GM12878 (cell line): Measurements from ENCODE around the gene FOXA2. TPM values are rescaled to one million over a fixed set of nuclear protein-coding genes. Genes with fewer than 3 reads are reported as not detected.

Source experiments
- ATAC-seq: fragments of 200-7000 bp; cut with Tn5 transposase; 3 replicates; pipeline ENCODE4 v1.9.1; 2020; ENCODE audit warnings: mild to moderate bottlenecking, moderate library complexity
- BruUV-seq: library from RNA; stranded (reverse); fragments of 400-500 nt; replicated peaks from 2 replicates; lab custom pipeline; 2021; lab: Mats Ljungman, UMichigan
- CTCF ChIA-PET: fragments of 300-600 bp; sonication (Branson Sonifier 250); formaldehyde crosslinking; extraction: SDS; loops from one replicate; lab custom pipeline; 2021; ENCODE audit warnings: inconsistent platforms; lab: Yijun Ruan, JAX
- POLR2A ChIA-PET: fragments of 350-600 bp; formaldehyde crosslinking; extraction: SDS; loops from one replicate; lab custom pipeline; 2021; ENCODE audit warnings: inconsistent platforms; lab: Charles Lee
- RAD21 ChIA-PET: fragments of 300-600 bp; sonication (Branson Sonifier 250); formaldehyde crosslinking; loops from one replicate; lab custom pipeline; 2023; ENCODE audit warnings: antibody characterized with exemption; ENCODE audit not compliant: unreplicated experiment; lab: Charles Lee
- SMC1A ChIA-PET: fragments of 300-600 bp; sonication (Branson Sonifier 250); formaldehyde crosslinking; loops from one replicate; lab custom pipeline; 2023; ENCODE audit not compliant: unreplicated experiment, uncharacterized antibody; lab: Charles Lee
- DNase-seq: peaks from one replicate; pipeline ENCODE4 v3.0.0-alpha.2; 2011; ENCODE audit warnings: low read depth, low spot score
- FAIRE-seq: peaks from 3 replicates; lab custom pipeline; 2011; peaks lifted over from hg19 to GRCh38; lab: Jason Lieb, UNC
- H2AFZ ChIP-seq: 2 replicates; pipeline ENCODE4 v1.6.0; 2011; ENCODE audit warnings: low read depth, low read length, control low read depth; ENCODE audit not compliant: control insufficient read depth
- H3K27ac ChIP-seq: 2 replicates; pipeline ENCODE4 v1.5.1; 2011; ENCODE audit warnings: control low read depth; ENCODE audit not compliant: control insufficient read depth, insufficient read depth
- H3K27me3 ChIP-seq, 2 experiments: replicated peaks in 1 of 2; 2 replicates each; pipeline versions ENCODE4 v1.6.0 to v1.6.1; 2011; ENCODE audit warnings: low read length in 1 of 2; ENCODE audit not compliant: control insufficient read depth in 2 of 2, insufficient read depth in 2 of 2
- H3K36me3 ChIP-seq, 2 experiments: 2 replicates each; pipeline ENCODE4 v1.5.1; 2011; ENCODE audit warnings: low read length in 1 of 2; ENCODE audit not compliant: control insufficient read depth in 2 of 2, insufficient read depth in 2 of 2
- H3K4me1 ChIP-seq: 2 replicates; pipeline ENCODE4 v1.6.1; 2011; ENCODE audit warnings: mild to moderate bottlenecking, low read length, moderate library complexity, mixed read lengths; ENCODE audit not compliant: control insufficient read depth, insufficient read depth
- H3K4me2 ChIP-seq: 2 replicates; pipeline ENCODE4 v1.6.0; 2011; ENCODE audit warnings: control low read depth; ENCODE audit not compliant: control insufficient read depth, insufficient read depth
- H3K4me3 ChIP-seq: fragments of 200-600 bp; sonication (generic); 2 replicates; pipeline ENCODE4 v1.5.1; 2016
- H3K79me2 ChIP-seq: 2 replicates; pipeline ENCODE4 v1.6.0; 2011; ENCODE audit warnings: low read length; ENCODE audit not compliant: control insufficient read depth, insufficient read depth
- H3K9ac ChIP-seq: 2 replicates; pipeline ENCODE4 v1.8.0; 2011; ENCODE audit warnings: low read length, control low read depth, mixed read lengths; ENCODE audit not compliant: control insufficient read depth, insufficient read depth
- H3K9me3 ChIP-seq: replicated peaks from 3 replicates; pipeline ENCODE4 v1.5.1; 2011; ENCODE audit warnings: mild to moderate bottlenecking, low read length; ENCODE audit not compliant: control insufficient read depth, insufficient read depth
- H4K20me1 ChIP-seq: 2 replicates; pipeline ENCODE4 v1.6.0; 2011; ENCODE audit not compliant: control insufficient read depth, insufficient read depth
- ASH2L ChIP-seq: fragments of 300-600, 200-600 bp; sonication (generic); IDR thresholded peaks from 2 replicates; pipeline ENCODE4 v1.6.1; 2017; ENCODE audit warnings: low read depth, mild to moderate bottlenecking, borderline replicate concordance
- E4F1 ChIP-seq: fragments of 450-650 bp; IDR thresholded peaks from 2 replicates; pipeline ENCODE4 v1.6.1; 2018; ENCODE audit warnings: borderline replicate concordance, mild to moderate bottlenecking; ENCODE audit not compliant: partially characterized antibody
- MYC ChIP-seq: IDR thresholded peaks from 2 replicates; pipeline ENCODE4 v1.6.1; 2011; ENCODE audit warnings: mild to moderate bottlenecking, low read length, moderate library complexity, inconsistent platforms; ENCODE audit not compliant: insufficient read depth, insufficient replicate concordance, insufficient read length, severe bottlenecking
- REST ChIP-seq: IDR thresholded peaks from 2 replicates; pipeline ENCODE4 v1.6.1; 2012; ENCODE audit warnings: mild to moderate bottlenecking, low read depth, low read length
- SMAD5 ChIP-seq: IDR thresholded peaks from 2 replicates; pipeline ENCODE4 v1.6.1; 2016; ENCODE audit warnings: antibody characterized with exemption, low read depth
- WGBS: methylation state at CpG from one replicate; pipeline ENCODE4 v1.1.6; 2016; ENCODE audit warnings: low lambda C conversion rate; ENCODE audit not compliant: insufficient replicate concordance, insufficient coverage; ENCODE audit errors: missing lambda C conversion rate; 5-methylcytosine and 5-hydroxymethylcytosine counted together
- in situ Hi-C: fragments of 300-500 bp; cut with MboI; formaldehyde crosslinking; loops from 9 replicates; pipeline ENCODE4 v1.14.3; 2018; ENCODE audit warnings: mixed read lengths
- intact Hi-C: fragments of 100-400 bp; cut with micrococcal nuclease; formaldehyde crosslinking; loops from one replicate; pipeline ENCODE4 v1.14.2; 2022; ENCODE audit not compliant: unreplicated experiment
- polyA plus RNA-seq, 11 experiments: library from polyadenylated mRNA; depleted of rRNA in 4 of 11; unstranded in 6 of 11; stranded (reverse) in 5 of 11; fragments of >200 nt; fragmentation: Nextera tagmentation in 4 of 11; fragmentation: Illumina TruSeq in 1 of 11; extraction: Ambion mirVana in 4 of 11; extraction: Trizol in 1 of 11; gene quantifications; 1 replicate in 1 of 11; 2 replicates in 10 of 11; pipeline versions ENCODE4 v1.2.1 to v1.2.3, GENCODE V29; 2011 to 2016; ENCODE audit warnings: inconsistent platforms in 2 of 11, missing spikeins in 2 of 11, low read depth in 1 of 11
- total RNA-seq, 4 experiments: library from RNA; depleted of rRNA in 3 of 4; stranded (reverse); fragments of >200 nt in 3 of 4; fragmentation: Illumina TruSeq in 1 of 4; extraction: Trizol in 1 of 4; gene quantifications; 2 replicates each; pipeline versions ENCODE4 v1.2.1 to v1.2.3, GENCODE V29; 2013 to 2021

FOXA2 gene
- total and polyA plus RNA-seq, 10 of the 15 experiments (the other 5 are each of a cell fraction or from before 2014, with no cell fraction given): not detected

- no peak overlapping the region for H3K4me3 ChIP-seq
- SMC1A ChIA-PET: interaction anchor here (0.9 to 2.0 kb wide), 5 partner anchors 11 to 250 kb away, joined by 3 to 23 read pairs (median 4); no protein-coding TSS in a partner anchor
- no peaks in the 10 kb centered on the region; the same call in 2 of the 3 replicates for H3K9me3 ChIP-seq
- ATAC-seq (no peak), DNase-seq (no peak), FAIRE-seq (no peak)
- TF ChIP-seq ASH2L (no peak), MYC (no peak), SMAD5 (no peak), REST (no peak), E4F1 (no peak)
- peaks cover 0 to 6% of the 10 kb centered on the region in 2 experiments; a peak in 3 of 4 replicates for H3K27me3 ChIP-seq
- no peak overlapping the region for H3K9ac ChIP-seq
- no peak overlapping the region for H2AFZ ChIP-seq
- H3K27ac ChIP-seq: no peak overlapping the region
- H3K36me3 ChIP-seq: no peaks in the 10 kb centered on the region
- H3K4me2 ChIP-seq: no peak overlapping the region
- 43% methylated on average over 26 of the region's 29 CpGs for WGBS
- H4K20me1 ChIP-seq: no peaks in the 10 kb centered on the region
- H3K79me2 ChIP-seq: no peaks in the 10 kb centered on the region
- CTCF ChIA-PET: interaction anchor here (0.6 to 3.6 kb wide), 8 partner anchors 8 to 251 kb away, joined by 3 to 47 read pairs (median 4); no protein-coding TSS in a partner anchor
- no peaks in the 10 kb centered on the region for H3K4me1 ChIP-seq
- intact Hi-C loops (loop anchor here (1.0 to 5.0 kb wide), 2 partner anchors 96 to 247 kb away; no protein-coding TSS in a partner anchor), in situ Hi-C loops (loop anchor here (5.0 kb wide), 1 partner anchor 249 kb away; no protein-coding TSS in a partner anchor)
- POLR2A ChIA-PET: no interaction called here
- RAD21 ChIA-PET: interaction anchor here (0.8 to 2.5 kb wide), 3 partner anchors 11 to 251 kb away, joined by 3 to 32 read pairs (median 10); no protein-coding TSS in a partner anchor
- no TSS peak for BruUV-seq
Measured at GRCh38 chr20:22585786-22586493, 1.6 kb upstream of the FOXA2 start.
